Loucy (cell line): ENCODE measurements around the gene EFTUD2.
A peak's percentile ranks its signal among the peaks of the same experiment; 100 is the strongest.

Experiments
- H2AFZ ChIP-seq: fragments of 200-600 bp; sonication (generic); 2 replicates; pipeline ENCODE4 v1.6.0; 2016; ENCODE audit warnings: antibody characterized with exemption, mild to moderate bottlenecking, low read length, moderate library complexity
- H3F3A ChIP-seq: fragments of 200-600 bp; 2 replicates; pipeline ENCODE4 v1.6.0; 2016; ENCODE audit warnings: antibody characterized with exemption, low read depth, mild to moderate bottlenecking
- H3K27me3 ChIP-seq: fragments of 200-600 bp; sonication (generic); 2 replicates; pipeline ENCODE4 v1.6.1; 2014; ENCODE audit warnings: low read length, mild to moderate bottlenecking; ENCODE audit not compliant: insufficient read depth, poor library complexity, severe bottlenecking
- H3K36me3 ChIP-seq: fragments of 200-600 bp; sonication (generic); 2 replicates; pipeline ENCODE4 v1.6.1; 2016; ENCODE audit warnings: low read length; ENCODE audit not compliant: insufficient read depth
- H3K4me1 ChIP-seq: fragments of 200-600 bp; sonication (generic); 2 replicates; pipeline ENCODE4 v1.5.1; 2014; ENCODE audit warnings: low read length, mild to moderate bottlenecking; ENCODE audit not compliant: insufficient read depth, poor library complexity, severe bottlenecking
- H3K4me2 ChIP-seq: fragments of 200-600 bp; sonication (generic); 2 replicates; pipeline ENCODE4 v1.6.0; 2014; ENCODE audit warnings: antibody characterized with exemption, low read length, low read depth, mild to moderate bottlenecking; ENCODE audit not compliant: poor library complexity, severe bottlenecking
- H3K4me3 ChIP-seq: fragments of 200-600 bp; sonication (generic); 2 replicates; pipeline ENCODE4 v1.5.1; 2014; ENCODE audit warnings: low read length, mild to moderate bottlenecking, mixed read lengths; ENCODE audit not compliant: poor library complexity, severe bottlenecking
- H3K79me2 ChIP-seq: fragments of 200-600 bp; sonication (generic); 2 replicates; pipeline ENCODE4 v1.6.1; 2014; ENCODE audit warnings: low read length; ENCODE audit not compliant: insufficient read depth
- H3K9ac ChIP-seq: fragments of 200-600 bp; sonication (generic); 2 replicates; pipeline ENCODE4 v1.6.0; 2014; ENCODE audit warnings: mild to moderate bottlenecking, low read depth, low read length, moderate library complexity; ENCODE audit not compliant: poor library complexity, severe bottlenecking
- H3K9me2 ChIP-seq: fragments of 200-600 bp; sonication (generic); replicated peaks from 2 replicates; pipeline ENCODE4 v1.6.1; 2016; ENCODE audit warnings: low read depth, low read length, mixed read lengths
- H3K9me3 ChIP-seq: fragments of 200-600 bp; sonication (generic); 2 replicates; pipeline ENCODE4 v1.6.1; 2014; ENCODE audit warnings: mild to moderate bottlenecking, antibody characterized with exemption, low read length, low read depth; ENCODE audit not compliant: insufficient read depth
- H4K20me1 ChIP-seq: fragments of 200-600 bp; sonication (generic); 2 replicates; pipeline ENCODE4 v1.6.0; 2014; ENCODE audit warnings: antibody characterized with exemption, low read length, mild to moderate bottlenecking; ENCODE audit not compliant: insufficient read depth, poor library complexity, severe bottlenecking
- EZH2phosphoT487 ChIP-seq: fragments of 200-600 bp; IDR thresholded peaks from 2 replicates; pipeline ENCODE4 v1.6.1; 2018; ENCODE audit warnings: antibody characterized with exemption, mild to moderate bottlenecking, moderate library complexity, borderline replicate concordance
- TF ChIP-seq, protein P1 (sequence below): fragments of 200-600 bp; sonication (generic); conservative IDR thresholded peaks from 2 replicates; pipeline ENCODE4 v1.5.1; 2014; ENCODE audit warnings: mild to moderate bottlenecking, antibody characterized with exemption, low read length

EFTUD2 gene

DNA sequence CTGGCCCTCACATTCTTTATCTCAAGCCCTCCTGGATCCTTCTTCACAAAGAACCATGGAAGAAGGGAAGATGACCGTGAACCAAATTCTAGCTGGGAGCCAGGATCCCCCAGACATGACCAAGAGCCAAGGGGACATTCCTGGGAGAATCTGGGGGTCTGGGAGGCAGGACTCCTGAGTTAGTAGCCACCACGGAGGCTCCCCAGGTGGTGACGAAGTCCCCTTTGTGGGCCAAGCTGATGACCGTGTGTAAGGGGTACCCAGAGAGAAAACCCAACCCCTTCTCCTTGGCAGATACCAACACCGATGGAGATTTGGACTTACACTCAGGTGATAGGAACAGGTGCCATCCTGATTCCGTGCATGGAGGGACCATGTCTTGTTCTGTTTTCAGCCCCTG is 22.9 kb upstream of the EFTUD2 start:
- H3K4me1 ChIP-seq: peaks cover 11% of the 10 kb centered on the region
- H3F3A ChIP-seq: 0 out of 2 replicates have a peak, but pooled peaks cover 3% of the 10 kb centered on the region
- H3K36me3 ChIP-seq: peaks cover 17% of the 10 kb centered on the region; the same call in 1 of the 2 replicates
- no peak overlapping the region for H2AFZ ChIP-seq
- H3K27me3 ChIP-seq: no peaks in the 10 kb centered on the region
- no peak overlapping the region for H3K9ac ChIP-seq
- H3K4me3 ChIP-seq: no peak overlapping the region
- H3K9me2 ChIP-seq: no peaks in the 10 kb centered on the region
- no peak overlapping the region for H3K4me2 ChIP-seq
- no peaks in the 10 kb centered on the region for H3K79me2 ChIP-seq
- H3K9me3 ChIP-seq: no peaks in the 10 kb centered on the region
- H4K20me1 ChIP-seq: no peaks in the 10 kb centered on the region
- no peak for TF ChIP-seq EZH2phosphoT487
- TF ChIP-seq, protein P1, sequence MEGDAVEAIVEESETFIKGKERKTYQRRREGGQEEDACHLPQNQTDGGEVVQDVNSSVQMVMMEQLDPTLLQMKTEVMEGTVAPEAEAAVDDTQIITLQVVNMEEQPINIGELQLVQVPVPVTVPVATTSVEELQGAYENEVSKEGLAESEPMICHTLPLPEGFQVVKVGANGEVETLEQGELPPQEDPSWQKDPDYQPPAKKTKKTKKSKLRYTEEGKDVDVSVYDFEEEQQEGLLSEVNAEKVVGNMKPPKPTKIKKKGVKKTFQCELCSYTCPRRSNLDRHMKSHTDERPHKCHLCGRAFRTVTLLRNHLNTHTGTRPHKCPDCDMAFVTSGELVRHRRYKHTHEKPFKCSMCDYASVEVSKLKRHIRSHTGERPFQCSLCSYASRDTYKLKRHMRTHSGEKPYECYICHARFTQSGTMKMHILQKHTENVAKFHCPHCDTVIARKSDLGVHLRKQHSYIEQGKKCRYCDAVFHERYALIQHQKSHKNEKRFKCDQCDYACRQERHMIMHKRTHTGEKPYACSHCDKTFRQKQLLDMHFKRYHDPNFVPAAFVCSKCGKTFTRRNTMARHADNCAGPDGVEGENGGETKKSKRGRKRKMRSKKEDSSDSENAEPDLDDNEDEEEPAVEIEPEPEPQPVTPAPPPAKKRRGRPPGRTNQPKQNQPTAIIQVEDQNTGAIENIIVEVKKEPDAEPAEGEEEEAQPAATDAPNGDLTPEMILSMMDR: no peak

DNA sequence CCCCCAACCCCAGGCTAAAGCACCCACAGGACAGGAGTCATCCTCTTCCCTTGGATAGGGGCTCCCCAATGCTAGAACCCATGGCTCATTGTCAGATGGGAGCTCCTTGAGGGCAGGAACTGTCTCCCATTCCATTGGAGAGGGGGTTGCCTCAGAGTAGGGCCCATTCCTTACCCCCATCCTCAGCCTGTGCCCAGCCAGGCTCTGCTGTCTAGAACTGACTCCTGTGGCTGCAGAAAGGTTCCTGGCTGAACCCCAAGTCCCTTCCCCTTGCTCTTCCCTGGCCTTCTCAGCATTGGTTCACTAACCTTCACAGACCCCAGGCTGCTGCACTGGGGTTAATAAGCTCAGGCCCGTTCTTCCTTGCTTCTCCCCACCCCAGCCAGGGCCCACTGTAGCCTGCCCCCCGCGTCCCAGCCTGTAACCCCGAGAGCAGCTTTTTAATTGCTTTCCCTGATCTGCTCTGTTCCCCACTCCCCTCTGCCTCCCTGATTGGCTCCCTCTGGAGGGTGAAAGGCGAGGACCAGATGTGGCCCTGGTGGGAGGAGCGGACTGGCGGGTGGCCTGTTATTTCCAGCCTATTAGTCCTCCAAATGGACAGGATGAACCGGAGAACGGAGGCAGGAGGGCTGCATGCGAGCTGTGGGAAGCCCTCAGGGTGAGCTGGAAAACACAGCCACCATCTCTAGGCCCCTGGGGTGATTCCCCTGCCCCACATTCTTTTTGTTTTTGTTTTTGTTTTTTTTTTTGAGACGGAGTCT is 22.1 kb upstream of the EFTUD2 start:
- no peaks in the 10 kb centered on the region for H4K20me1 ChIP-seq
- peak overlapping the region; percentile 41 for H2AFZ ChIP-seq
- peak overlapping the region; percentile 42 for H3K4me2 ChIP-seq
- H3K9me2 ChIP-seq: no peaks in the 10 kb centered on the region
- H3K4me3 ChIP-seq: peak overlapping the region; percentile 1
- no peak for TF ChIP-seq EZH2phosphoT487
- TF ChIP-seq, protein P1: no peak
- no peak overlapping the region for H3K9ac ChIP-seq
- no peaks in the 10 kb centered on the region for H3K27me3 ChIP-seq
- H3K79me2 ChIP-seq: no peaks in the 10 kb centered on the region
- H3K4me1 ChIP-seq: peaks cover 11% of the 10 kb centered on the region
- H3K36me3 ChIP-seq: peaks cover 8% of the 10 kb centered on the region; the same call in 1 of the 2 replicates
- 0 out of 2 replicates have a peak, but pooled peaks cover 3% of the 10 kb centered on the region for H3F3A ChIP-seq
- H3K9me3 ChIP-seq: no peaks in the 10 kb centered on the region

GRCh38 chr17:44920565-44920940 is 21.3 kb upstream of the EFTUD2 start:
- Histone ChIP-seq H3K9me3 (no peaks in the 10 kb centered on the region), H3K4me2 (peak overlapping the region; percentile 42), H3K79me2 (no peaks in the 10 kb centered on the region), H3K36me3 (peaks cover under 1% of the 10 kb centered on the region; the same call in 1 of the 2 replicates), H3K4me3 (peak overlapping the region; percentile 1), H2AFZ (peak overlapping the region; percentile 41), H3F3A (0 out of 2 replicates have a peak, but pooled peaks cover 3% of the 10 kb centered on the region), H3K27me3 (no peaks in the 10 kb centered on the region), H4K20me1 (no peaks in the 10 kb centered on the region), H3K9me2 (no peaks in the 10 kb centered on the region), H3K4me1 (peaks cover 11% of the 10 kb centered on the region), H3K9ac (no peak overlapping the region)
- no peak for TF ChIP-seq EZH2phosphoT487
- TF ChIP-seq, protein P1: no peak
